HL-60/S4 treated with retinoic acid at 250 ng/mL for 4 days and 3 days (cell line): Measurements from ENCODE around the gene TSPAN18.

Experiments
- in situ Hi-C: fragments of 300-500 bp; cut with MboI; formaldehyde crosslinking; loops from 2 replicates; pipeline ENCODE4 v1.7.0; 2022; ENCODE audit warnings: low sequenced_read_pairs

TSPAN18 gene

DNA sequence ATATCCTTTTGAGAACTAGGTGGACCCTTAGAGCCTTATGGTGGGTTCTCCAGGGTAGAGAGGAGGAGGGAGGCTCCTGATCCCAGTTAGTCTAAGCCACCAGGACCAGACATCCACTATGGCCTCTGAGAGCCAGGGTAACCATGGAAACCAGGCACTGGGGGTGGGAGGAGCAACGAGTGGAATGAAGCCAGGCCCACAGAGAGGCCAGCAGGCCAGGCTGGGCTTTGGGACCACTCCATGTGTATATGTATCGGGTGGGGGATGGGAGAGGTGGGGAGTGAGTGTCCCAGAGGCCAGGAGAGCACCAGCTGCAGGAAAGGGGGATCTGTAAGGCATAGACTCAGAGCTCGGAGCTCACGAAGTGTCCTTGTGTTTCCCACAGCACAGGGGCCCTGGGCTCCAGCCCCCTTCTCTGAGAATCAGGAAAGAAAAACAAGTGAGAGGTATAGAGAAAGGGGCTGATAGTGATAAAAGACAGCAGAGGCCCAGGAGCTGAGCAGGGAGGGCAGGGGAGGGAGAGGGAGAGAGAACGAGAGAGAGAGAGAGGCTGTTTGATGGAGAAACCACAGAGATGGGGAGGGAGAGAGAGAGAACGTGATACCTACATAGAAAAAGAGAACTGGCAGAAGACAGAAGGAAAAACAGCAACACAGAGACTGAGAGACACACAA is 15.5 kb upstream of the TSPAN18 start:
- in situ Hi-C loops = no loop called here

DNA sequence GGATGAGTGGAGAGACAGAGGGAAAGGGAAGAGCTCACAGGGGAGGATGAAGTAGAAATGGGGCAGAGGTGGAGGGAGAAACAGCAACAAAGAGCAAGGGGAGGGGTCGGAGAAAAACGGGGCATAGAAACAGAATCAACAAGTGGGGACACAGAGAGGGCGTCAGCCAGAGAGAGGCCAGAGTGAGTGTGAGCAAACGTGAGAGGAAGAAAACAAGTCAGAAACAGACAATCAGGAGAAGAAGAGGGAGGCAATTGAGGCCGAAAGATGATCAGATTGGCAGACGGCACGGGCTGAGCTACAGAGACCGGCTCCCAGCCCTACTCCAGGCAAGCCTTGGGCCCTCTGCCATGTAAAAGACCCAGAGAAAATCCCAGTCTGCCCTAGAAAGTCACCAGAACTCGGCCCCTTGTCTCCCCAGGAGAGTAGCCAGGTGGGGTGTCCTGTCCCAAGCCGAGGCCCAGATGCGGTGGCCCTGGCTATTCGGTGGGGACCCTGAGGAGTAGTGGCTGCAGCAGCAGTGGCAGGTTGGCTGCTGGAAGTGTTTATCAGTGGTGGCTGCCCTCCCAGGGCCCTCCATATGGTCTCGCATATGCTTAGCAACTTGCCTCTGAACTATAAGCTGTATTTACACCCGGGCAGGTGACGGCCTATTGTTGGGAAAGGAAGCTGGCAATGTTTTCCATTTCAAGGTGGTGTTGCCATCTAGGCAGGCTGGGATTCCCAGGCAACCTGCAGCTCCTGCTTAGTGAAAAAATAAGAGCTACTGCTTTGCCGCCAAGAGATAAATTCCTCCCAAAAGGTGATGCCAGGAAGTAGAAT is 14.8 kb upstream of the TSPAN18 start:
- in situ Hi-C loops = no loop called here

DNA sequence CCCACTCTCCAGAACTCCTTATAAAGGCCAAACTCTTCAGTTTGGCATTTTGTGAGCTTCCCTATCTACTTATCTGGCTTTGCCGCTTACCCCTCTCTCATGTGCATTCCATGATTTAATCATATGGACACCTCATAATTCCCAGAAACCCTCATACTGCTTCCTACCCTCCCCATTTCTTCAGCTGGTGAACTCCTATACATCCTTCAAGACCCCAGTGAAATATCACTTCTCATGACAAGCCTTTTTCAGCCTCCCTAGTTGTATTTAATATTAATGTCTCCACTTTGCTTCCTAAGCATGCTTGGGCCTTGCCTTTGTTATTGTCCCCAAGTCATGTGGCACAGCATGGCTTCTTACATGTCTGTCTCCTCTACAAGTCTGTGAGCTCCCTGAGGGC is 13.7 kb upstream of the TSPAN18 start:
- in situ Hi-C loops = no loop called here

DNA sequence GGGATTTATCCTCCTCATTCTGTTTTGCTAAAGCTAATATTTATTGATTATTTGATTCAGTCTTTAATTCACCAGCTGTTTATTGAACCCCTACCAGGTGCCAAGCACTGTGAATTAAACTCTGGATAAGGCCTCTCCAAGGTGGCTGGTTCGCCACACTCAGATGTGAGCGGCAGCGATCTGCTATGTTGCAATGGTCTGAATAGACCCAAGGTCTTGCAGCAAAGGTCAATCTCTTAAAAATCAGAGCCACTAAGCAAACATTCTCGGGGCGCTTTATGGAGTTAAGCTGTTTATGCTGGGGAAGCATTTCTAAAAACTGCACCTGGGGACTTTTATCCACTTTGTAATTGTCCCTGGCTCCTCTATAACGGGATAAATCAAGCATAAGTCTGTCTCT is 10.5 kb upstream of the TSPAN18 start:
- in situ Hi-C loops = no loop called here

DNA sequence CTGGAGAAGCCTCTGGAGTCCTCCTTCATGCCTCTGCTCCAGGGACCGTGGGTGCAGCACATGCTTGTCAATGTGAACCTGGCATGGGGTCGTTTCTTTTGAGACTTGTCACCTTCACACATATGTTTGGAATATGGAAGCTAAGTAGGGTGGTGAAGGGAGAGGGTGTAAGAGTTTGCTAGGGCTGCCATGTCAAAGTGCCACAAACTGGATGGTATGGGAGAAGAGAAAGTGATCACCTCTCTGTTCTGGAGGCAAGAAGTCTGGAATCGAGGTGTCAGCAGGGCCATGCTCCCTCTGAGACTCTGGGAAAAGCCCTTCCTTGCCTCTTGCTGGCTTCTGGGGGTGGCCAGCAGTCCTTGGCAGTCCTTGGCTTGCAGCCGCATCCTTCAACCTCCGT is 8.7 kb upstream of the TSPAN18 start:
- in situ Hi-C loops = no loop called here

DNA sequence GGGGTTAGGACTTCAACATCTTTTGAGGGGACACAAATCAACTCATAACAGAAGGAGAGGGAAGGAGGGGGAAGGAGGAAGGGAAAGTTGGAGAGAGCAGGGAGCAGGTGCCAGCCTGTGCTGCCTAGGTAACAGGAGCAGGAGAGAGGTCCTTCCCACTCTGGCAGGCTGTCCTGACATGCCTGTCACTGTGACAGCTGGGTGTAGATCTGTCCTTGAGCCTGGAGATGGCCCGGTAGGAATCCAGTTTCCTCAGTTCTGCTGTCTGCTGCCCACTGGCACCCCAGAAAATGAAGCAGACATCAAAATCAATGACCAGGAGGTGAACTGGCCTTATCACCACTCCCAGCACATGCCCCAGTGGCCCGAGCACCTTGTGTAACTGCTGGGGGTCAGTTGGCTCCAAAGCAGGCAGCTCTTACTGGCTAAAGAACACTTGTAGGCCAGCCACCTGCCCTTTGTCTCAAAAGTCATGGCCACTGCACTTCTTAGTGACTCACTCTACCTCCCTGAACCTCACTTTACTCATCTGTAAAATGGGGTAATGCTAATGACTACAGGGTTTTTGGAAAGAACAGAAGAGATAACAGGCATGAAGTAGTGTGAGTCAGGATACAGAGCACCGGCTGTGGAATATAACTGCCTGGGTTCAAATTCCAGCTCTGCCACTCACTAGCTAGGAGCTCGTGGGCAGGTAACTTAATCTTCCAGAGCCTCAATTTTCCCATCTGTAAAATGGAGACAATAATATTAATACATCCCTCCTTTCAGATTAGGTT is 8.0 kb upstream of the TSPAN18 start:
- in situ Hi-C loops = no loop called here

DNA sequence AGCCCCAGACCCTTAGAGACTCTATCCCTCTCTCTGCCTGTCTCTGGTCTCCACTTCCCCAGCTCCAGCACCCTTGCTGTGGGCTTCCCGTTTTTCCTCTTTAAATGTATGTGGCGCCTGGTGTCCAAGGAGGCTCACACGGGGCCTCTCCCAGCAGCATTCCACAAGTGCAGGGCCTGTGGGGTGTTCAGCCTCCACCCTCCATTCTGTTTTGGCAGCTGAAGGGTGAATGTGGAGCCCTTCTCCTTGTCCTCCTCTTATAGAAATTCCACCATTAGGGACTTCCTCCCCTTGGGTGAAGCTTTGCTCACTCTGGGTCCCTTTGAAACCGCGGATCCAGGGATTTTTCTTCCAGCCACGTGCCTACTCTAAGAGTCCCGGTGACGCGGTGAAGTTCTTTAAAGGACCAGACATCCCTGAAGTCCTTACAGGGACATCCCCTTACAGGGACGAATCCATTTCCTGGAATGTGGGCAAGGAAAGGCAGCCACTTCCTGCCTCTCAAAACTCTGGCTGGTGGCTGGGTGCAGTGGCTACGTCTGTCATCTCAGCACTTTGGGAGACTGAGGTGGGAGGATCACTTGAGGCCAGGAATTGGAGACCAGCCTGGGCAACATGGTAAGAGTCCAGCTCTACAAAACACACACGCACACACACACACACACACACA is 1.6 kb upstream of the TSPAN18 start:
- in situ Hi-C loops = no loop called here

DNA sequence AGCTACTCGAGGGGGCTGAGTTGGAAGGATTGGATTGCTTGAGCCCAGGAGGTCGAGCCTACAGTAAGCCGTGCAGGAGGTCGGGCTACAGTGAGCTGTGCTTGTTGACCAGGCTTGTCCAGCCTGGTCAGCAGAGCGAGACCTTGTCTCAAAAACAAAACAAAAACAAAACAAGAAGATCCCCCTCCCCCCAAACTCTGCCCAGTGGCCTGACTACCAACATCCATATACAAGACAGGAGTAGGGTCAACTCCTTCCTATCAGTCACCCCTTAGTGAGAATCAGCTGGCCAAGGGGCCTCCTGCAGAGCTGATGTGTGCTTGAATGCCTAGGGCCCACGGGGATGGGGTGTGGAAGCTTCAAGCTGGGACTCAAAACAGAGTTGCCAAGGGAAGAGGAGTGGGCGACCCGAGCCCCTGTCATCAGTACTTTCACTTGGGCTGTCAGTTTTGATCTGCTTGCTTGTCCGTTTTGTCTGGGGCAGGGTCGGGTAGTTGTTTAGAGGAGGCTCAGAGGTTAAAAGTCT is 942 bp upstream of the TSPAN18 start:
- in situ Hi-C loops = no loop called here

DNA sequence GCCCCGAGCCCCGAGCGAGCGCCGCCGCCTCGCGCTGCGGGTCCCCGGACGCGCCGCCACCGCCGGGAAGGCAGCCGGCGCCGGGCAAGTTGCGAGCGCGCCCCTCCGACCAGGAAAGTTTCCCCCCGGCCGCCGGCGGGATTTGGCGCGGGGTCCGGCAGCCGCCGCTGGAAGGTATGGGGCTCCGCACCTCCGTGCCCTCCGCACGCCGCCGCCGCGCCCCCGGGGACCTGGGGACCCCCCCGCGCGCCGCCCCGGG is 281 bp downstream of the TSPAN18 start:
- in situ Hi-C loops = no loop called here

DNA sequence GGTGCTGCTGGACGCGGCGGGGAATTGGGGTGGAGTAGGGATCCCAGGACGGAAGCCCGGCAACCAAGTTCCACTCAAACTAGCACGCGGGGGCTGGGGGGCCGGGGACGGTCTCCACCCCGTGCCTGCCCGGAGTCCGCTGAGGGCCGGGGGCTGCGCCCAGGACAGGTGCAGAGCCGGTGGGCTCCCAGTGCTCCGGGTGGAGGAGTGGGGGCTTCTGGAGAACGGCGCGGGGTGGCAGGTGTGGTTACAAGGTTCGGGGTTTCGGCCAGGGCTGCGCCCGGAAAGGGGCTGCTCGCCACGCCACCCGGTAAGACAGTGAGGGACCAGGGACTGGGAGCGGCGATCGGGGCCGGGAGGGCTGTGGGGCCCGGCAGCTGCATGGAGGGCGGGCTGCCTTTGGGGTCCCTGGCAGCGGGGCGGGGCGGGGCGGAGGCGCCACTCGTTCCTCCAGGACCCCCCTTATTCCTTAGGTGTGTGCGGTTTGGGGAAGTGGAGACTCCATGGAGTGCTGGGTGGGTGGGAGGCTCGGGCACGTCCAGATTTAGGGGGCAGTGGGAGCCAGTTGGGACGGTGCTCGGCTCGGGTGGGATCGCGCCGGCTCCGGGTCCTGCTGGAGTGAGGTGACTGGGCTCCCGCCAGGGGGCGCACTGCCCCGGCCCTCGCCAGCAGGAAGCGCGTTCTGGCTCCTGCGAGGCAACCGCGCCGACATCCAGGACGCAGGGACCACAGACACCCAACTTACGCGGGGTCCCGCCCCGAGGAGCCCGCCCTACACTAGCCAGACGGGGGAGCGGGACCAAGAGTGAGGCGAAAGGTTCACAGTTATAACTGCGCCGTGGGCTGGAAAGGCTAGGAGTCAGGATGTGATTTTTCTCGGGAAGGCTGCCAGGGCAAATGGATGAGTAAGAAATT is 868 bp downstream of the TSPAN18 start:
- in situ Hi-C loops = no loop called here

DNA sequence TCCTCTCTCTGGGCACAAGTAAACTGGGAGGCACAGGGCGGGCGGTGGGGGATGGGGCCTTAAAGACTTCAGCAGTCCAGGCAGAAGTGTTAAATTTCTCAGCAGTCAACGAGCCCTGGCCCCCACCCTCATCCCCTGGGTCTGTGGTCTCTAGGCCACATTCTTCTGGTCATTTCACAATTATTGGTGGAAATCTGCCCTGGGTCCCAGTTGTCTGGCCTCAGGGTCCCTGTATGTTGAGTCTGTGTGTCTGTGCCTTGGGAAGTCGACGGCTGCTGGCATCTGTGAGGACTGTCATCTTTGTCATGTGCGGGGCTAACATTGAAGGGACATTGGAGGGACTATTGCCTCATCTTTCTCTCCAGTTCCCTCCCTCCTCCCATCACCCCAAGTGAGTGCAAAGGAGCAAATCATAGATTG is 1.7 kb downstream of the TSPAN18 start:
- in situ Hi-C loops = no loop called here

DNA sequence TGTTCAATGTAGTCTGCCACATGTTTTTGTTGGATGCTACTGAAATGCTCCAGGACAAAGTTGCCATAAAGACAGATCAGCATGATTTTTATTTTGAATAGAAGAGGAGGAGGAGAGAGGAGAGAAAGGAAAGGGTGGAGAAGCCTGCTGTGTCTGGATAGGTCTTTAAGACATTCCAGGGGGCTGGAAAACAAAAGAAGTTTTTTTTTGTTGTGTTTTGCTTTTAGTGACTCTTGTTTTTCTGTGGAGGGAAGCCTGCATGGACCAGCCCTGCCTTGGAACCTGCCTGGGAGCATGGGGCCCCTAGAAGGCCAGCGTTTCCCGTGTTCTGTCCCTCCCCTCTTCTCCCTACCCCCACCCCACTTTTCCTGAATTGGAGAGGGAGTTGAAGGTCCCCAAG is 2.3 kb downstream of the TSPAN18 start:
- in situ Hi-C loops = no loop called here

DNA sequence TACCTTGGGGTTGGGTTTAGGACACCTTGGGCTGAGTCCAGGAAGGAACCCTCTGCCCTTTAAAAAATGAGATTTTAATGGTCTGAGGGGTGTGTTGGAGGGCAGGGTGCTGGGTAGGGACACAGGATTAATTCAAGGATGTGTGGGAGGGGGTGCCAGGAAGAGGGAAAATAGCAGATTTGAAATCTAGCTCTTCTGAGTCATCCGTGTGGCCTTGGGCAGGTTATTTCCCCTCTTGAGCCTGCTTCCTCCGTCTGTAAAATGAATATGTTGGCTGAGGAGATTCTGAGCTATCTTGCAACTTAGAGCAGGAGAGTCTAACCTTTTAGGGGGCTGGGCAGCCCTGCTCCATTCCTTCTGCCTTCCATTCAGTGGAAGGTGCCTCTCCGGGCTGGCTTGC is 3.0 kb downstream of the TSPAN18 start:
- in situ Hi-C loops = no loop called here

DNA sequence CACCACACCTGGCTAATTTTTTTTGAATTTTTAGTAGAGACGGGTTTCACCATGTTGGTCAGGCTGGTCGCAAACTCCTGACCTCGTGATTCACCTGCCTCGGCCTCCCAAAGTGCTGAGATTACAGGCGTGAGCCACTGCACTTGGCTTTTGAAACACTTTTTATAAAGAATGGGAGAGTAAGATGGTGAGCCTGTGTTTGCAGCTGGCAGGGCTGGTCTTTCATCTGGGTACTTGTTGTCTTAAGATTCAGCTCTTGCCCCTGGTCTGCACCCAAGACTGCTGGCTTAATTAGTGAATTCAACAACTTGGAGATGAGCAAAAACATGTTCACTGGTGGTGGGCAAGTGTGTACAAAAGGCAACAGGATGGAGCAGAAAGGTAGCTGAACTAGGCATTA is 4.0 kb downstream of the TSPAN18 start:
- in situ Hi-C loops = no loop called here

DNA sequence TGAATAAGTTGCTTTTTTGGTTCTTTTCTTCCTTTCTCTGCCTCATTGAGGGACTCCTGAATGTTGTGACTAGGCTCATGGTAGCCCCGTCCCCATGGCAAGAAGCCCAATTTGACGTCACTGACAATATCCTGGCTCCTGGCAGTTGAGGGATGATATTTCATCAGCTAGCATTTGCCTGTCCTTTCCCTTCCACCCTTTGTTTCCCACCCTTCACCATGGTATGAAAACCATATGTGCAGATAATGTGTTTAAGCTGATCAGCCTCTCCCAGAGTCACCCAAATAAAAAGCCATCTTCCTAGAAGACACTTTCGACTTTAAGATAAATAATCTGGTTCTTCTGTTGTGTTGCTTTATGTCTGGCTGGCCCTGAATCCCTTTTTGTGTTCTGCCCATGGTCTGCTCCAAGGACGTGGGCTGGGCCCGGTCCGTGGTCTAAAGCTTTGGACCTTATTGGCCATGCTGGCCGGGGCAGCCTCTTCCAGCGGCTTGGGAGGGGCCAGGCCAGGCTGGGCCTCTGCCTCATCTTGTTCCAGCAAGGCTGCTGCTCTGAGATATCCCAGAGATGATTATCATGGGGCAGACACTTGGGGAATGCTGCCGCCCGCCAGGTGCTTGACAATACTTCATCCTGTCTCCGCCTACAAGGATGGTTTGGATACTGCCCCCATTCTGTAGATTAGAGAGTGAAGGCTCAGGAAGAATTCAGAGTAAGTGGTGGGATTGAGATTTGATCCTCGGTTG is 5.1 kb downstream of the TSPAN18 start:
- in situ Hi-C loops = no loop called here

DNA sequence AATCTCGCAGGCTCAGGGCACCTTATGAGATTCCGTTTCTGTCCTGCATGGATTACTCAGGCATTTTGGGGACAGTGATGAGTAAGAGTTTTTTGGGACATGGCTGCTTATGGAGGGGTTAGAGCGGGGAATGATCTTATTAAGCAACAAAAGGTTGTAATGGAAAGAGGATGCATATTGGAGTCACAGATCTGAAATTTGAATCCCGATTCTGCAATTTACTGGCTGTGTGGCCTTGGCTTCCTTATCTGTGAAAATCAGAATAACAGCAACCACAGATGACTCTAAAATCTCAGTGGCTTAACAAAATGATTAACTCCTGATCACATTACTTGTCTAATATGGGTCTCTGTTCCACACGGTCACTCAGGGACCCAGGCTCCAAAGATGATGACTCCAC is 5.8 kb downstream of the TSPAN18 start:
- in situ Hi-C loops = no loop called here

DNA sequence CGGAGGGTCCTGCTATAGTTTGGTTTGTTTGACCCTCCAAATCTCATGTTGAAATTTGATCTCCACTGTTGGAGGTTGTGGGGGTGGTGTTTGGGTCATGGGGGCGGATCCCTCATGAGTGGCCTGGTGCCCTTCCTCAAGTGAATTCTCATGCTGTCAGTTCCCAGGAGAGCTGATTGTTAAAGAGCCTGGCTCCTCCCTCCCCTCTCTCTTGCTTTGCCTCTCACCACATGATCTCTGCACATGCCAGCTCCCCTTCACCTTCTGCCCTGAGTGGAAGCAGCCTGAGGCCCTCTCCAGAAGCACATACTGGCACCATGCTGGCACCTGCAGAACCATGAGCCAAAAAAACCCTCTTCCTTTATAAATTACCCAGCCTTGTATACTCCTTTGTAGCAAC is 7.1 kb downstream of the TSPAN18 start:
- in situ Hi-C loops = no loop called here

DNA sequence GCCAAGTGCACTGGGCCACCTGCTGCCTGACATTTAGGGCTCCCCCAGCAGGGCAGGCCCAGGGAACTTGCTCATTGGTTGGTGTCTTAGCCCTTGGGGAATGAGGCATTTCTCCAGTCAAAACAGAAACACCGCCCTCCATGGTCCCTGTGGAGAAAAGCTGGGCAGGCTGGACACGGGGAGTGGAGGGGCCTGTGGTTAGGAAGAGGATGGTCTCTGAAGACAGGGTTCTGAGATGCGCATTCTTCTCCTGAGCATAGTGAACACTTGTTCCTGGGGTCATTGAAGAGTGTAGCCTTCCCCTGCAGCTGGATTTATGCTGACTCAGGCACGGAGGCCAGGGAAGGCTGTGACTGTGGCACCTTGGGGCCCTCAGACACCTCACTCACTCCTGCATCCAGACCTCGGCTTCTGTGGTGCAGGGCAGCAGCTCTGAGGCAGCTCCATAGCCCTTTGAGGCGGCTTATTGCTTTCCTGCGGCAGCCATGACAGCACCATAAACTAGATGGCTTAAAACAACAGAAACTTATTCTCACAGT is 8.2 kb downstream of the TSPAN18 start:
- in situ Hi-C loops = no loop called here

DNA sequence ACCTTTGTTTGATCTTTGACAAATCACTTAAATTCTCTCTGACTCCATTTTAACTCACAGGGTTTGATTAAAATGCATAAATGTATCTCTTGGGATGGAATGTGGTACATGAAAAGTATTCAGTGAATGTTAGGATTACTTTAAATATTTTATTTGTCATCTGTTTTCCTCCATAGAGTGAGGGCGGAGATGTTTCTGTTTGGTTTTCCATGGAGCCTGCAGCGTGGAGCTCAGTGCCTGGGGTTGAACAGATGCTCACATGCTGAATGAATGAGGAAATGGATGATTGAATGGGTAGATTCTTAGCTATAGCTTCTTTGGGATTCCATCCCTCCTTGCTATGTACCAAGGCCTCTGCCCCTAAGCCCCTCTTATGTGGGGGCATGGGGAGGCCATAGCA is 10.0 kb downstream of the TSPAN18 start:
- in situ Hi-C loops = no loop called here
